Measurements from ENCODE around the gene PABPC1L.

Gene PABPC1L

DNA sequence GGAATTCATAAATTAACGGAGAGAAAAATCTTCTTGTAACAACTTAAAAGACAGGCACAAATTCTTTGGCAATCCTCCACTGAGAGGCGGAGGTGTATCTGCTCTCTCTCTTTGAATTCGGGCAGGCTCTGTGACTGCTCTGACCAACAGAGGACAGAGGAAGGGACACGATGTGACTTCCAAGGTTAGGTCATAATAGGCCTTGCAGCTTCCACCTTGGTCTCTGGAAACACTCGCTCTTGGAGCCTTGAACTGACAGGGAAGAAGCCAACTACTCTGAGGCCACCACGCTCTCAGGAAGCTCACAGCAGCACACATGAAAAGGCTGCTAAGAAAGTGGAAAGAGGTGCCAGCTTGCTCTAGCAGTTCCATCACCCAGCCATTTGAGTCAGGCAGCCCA lies 35.4 kb downstream of the PABPC1L start:
- DNase-seq, result no peak

DNA sequence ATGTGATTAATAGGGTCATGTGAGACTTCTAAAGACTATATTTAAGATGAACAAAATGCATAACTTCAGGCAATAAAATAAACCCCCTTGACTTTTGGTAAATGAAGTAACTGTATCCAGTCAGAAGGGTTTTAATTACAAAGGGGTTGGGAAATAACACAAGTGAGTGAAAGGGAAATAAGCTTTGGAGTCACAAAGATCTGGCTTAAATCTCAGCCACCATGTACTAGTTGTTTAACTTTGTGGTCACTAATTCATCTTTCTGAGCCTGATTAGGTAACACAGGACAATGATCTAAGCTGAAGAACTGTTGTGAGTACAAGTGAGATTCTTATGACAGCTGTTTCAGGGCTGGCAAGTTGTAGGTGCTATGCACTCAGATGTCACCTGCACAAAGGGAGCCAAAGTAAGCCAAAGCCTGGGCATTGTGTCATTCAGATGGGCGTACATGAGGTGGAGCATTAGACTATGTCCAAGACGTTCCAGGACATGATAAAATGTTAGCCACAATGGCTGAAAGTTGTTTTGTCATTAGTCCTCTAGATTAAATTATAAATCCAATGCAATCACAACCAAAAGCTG lies 36.5 kb downstream of the PABPC1L start:
- no peak for DNase-seq

GRCh38 chr20:44948107-44948506 lies 38.2 kb downstream of the PABPC1L start:
- DNase-seq, result no peak

GRCh38 chr20:44948513-44948912 lies 38.7 kb downstream of the PABPC1L start:
- no peak for DNase-seq

DNA sequence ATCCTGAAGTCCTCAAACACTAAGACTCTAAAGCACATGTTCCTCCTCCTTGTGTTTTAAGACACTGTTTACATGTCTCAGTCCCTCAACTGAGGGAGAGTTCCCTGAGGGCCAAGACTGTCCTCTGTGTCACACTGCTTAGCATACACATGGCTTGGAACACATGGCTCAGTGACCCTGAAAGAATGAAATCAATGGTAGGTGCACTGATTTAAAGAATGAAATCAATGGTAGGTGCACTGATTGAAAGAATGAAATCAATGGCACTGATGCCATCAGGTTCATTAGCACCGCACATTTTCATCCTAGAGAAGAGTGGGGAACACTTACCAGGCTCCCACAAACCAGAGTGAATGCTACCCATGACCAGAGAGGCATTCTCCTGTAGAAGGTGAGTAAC lies 40.5 kb downstream of the PABPC1L start:
- no peak for DNase-seq

- no peak for DNase-seq
These were observed 42.9 kb downstream of the PABPC1L start for GRCh38 chr20:44952731-44953130.

DNA sequence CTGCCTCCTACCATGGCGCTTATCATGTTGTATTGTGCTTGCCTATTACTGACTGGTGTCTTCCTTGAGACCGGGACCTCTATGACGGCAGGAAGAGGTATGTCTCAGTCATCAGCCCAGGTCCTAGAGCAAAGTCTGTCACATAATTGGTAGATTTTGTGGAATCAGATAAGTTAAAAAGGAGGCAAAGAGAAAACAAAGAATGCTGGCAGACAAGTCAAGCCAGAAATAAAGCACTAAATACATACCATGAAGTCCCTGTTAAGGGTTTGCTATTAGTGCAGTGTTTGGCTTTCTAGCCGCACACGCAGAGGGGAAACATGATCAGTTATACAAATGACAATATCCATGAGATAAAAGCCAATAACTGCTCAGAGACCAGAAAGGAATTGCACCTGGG lies 44.4 kb downstream of the PABPC1L start:
- DNase-seq, result no peak

- DNase-seq, result no peak
These were observed 45.4 kb downstream of the PABPC1L start for GRCh38 chr20:44955270-44955669.

DNA sequence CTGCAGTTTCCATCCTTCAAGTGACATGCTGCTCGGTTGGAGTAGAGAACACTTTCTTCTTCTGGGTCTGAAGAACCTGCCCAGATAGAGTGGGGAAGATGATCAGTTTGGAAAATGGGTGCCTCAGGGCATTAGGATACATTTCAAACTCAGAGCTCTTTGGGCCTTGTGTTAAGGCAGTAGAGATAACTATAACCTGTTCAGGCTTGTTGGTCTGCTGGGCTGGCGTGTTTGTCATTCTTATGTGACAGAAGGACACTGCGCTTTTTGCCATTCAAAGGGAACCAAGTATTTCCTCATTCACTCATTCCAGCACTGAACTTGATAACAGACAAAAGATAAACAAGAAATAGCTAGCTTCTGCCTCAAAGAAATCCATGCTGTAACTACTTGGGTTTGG lies 46.5 kb downstream of the PABPC1L start:
- DNase-seq, result no peak

DNA sequence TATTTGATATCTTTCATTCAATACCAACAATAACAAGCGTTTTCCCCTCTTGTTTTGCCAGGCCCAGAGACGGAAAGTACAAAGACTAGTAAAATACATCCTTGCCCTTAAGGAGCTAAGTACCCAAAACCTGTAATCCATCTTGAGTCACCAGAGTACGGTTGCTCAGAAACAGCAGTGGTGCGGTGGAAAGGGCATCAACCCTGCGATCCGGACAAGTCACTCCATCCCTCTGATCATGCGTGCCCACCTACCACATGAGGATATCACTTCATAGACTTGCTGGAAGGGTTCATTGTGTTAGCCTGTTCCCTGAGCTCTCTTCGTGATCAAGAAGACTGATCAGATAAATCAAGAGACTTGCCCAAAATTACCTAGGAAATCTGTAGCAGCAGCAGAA lies 48.4 kb downstream of the PABPC1L start:
- no peak for DNase-seq

- no peak for DNase-seq
These were observed 49.3 kb downstream of the PABPC1L start for GRCh38 chr20:44959082-44959637.

DNA sequence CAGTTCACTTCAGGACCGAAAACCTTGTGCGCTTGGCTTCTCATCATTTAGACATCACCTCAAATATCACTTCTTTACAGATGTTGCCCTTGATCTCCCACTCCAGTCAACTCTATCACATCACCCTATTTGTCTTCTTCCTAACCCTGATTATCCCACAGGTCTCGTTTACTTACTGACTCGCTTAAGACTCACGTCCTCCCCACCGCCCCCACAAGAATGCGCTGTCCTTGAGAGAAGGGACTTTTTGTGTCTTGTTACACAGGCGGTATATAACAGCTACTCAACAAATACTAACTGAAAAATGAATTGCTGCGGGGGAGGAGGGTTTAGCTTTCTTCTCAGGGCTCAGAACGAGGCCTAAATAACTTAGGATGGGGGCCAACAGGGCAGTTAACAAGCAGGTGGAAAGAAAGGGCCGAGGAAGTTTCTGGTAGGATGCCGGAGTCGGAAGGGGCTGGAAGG lies 49.8 kb downstream of the PABPC1L start:
- peak; percentile 53 for DNase-seq

- peak; percentile 99 for DNase-seq
These were observed 50.4 kb downstream of the PABPC1L start, which contains the start of gene TOMM34 for GRCh38 chr20:44960103-44960852. Gene TOMM34, minus strand, starts transcription at chr20:44960397. Its CDS starts 64 bp downstream, at chr20:44960333.

DNA sequence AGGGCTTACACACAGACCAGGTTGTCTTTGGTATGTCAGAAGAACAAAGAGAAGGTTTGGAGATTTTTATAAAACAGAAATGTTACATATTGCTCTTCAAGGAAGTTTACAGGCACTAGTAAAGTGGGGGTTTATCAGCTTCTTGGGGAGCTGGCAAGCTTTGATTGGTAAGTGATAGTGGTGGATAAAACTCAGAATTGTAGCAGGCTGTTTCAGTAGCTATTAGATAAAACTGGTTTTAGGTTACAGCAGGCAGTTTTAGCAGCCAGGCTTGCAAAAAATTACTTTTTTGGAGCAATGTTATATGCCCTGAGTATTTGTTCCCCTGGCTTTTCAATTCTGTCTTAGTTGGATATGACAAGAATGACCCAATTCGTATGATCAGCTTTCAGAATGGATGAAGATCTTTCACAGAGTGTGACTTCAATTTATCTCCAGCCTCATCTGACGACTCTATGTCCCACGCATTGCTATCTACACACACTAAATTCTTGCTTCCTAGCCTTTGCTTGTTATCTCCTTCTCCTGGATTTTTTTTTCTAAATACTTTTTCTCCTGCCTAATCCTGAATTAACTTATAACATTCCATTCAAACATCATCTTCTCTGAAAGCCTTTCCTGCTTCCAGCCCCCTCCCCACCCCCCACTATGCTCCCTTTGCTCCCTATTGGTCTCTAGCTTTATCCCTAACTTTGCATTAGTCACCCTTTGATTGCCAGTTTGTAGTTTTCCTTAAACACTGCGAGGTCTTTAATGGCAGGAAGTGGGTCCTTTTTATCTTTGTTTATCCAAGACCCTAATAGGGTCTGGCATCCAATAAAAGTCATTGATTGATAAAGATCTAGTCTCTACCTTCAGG lies 51.4 kb downstream of the PABPC1L start:
- DNase-seq, result no peak

DNA sequence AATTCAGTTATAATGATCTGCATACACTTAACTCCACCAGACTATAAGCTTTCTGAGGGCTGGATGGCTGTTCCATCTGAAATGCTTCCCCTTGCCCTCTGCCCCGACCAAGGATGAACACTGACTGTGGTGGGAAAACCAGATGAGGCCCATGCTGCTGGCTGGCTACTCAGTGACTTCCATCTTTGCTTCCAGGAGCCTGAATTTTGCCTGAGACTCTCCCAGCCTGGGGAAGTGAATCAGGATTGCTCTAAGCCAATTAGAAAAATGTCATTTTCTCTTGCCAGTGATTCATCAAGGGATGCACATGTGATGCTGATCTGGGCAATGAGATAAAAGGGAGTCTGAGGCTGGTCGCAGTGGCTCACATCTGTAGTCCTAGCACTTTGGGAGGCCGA lies 52.0 kb downstream of the PABPC1L start:
- no peak for DNase-seq

- DNase-seq, result no peak
These were observed 52.6 kb downstream of the PABPC1L start for GRCh38 chr20:44962483-44962882.

DNA sequence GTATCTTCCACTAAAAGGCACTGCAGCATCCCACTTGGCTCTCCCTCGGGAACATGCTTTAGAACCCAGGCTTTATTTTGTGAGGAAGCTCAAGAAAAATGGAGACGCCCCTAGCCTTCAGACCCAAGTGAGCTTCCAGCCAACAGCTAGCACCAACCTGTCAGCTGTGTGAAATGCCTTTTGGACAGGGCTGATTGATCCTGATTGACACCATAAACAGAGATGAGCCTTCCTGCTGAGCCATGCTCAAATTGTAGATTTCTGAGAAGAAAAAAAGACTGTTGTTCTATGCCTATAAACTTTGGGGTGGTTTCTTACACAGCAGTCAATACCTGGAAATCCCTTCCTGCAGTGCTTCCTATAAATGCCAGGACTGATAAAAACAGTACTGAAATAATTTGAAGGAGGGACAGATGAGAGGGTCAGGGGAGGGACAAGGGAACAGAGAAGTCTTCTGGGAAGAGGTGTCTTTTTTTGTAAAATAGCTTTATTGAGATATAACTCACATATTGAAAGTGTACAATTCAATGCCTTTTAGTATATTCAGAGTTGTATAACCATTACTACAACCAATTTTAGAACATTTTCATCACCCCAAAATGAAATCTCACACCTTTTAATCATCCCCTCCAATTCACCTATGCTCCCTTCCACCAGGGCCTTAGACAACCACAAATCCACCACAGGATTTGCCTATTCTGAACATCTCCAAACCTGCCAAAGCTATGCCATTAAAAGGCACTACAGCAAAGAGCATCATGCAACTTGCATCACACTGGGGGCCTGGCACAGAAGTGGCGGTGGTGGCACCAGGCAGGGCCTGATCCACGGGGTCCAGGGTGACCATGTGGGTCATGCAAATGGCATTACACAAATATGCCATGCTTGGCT lies 53.7 kb downstream of the PABPC1L start:
- no peak for DNase-seq

DNA sequence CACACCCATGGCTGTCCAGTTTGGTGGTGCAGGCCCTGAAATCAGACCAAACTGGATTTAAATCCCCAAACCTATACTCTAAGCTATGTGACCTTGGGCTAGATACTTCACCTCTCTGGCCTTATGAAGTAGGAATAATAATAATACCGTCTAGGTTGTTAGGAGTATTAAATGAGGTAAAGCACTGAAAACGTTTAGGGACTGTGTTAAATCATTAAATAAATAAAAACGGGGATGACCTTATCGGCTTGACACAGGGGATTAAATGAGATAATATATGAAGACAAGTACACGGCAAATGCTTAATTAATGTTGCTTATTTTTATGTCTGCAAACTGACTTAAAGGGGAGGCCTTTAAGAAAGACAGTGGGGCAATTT lies 55.8 kb downstream of the PABPC1L start:
- DNase-seq, result no peak

GRCh38 chr20:44966030-44966961 lies 56.4 kb downstream of the PABPC1L start, which contains the start of gene STK4:
Gene STK4, plus strand, starts transcription at chr20:44966512. Its CDS starts 57 bp downstream, at chr20:44966569.
- peak; percentile 96 for DNase-seq

GRCh38 chr20:44967207-44967807 lies 57.4 kb downstream of the PABPC1L start:
- peak; percentile 53 for DNase-seq
